Colon (tissue), 2 donors: ENCODE data around the gene TIAM1.

ENCODE experiments used
- FAIRE-seq: peaks from 2 replicates; lab custom pipeline; 2012; peaks lifted over from hg19 to GRCh38; lab: Jason Lieb, UNC
- donor health status: control.
- donor health status: control.

The TIAM1 gene

GRCh38 chr21:31343680-31344480, at the start of gene TIAM1:
TSS of gene TIAM1 (minus strand) at chr21:31344261. CDS start at chr21:31266972, 77,289 bp downstream.
- FAIRE-seq, result no peak

- no peak for FAIRE-seq
These were observed 43.6 kb upstream of the TIAM1 start for GRCh38 chr21:31387560-31388186.

GRCh38 chr21:31386006-31386405, 41.9 kb upstream of the TIAM1 start:
- FAIRE-seq, result no peak

GRCh38 chr21:31383770-31384169, 39.7 kb upstream of the TIAM1 start:
- FAIRE-seq, result no peak

GRCh38 chr21:31382060-31382459, 38.0 kb upstream of the TIAM1 start:
- no peak for FAIRE-seq

GRCh38 chr21:31376301-31376700, 32.2 kb upstream of the TIAM1 start:
- no peak for FAIRE-seq

GRCh38 chr21:31374395-31374794, 30.3 kb upstream of the TIAM1 start:
- no peak for FAIRE-seq

- no peak for FAIRE-seq
These were observed 28.4 kb upstream of the TIAM1 start for GRCh38 chr21:31372471-31372765.

GRCh38 chr21:31371715-31372470, 27.8 kb upstream of the TIAM1 start:
- FAIRE-seq, result no peak

GRCh38 chr21:31370893-31371544, 27.0 kb upstream of the TIAM1 start:
- FAIRE-seq, result no peak

- no peak for FAIRE-seq
These were observed 26.3 kb upstream of the TIAM1 start for GRCh38 chr21:31370281-31370892.

- no peak for FAIRE-seq
These were observed 24.3 kb upstream of the TIAM1 start for GRCh38 chr21:31368361-31368760.

GRCh38 chr21:31367801-31368200, 23.7 kb upstream of the TIAM1 start:
- no peak for FAIRE-seq

GRCh38 chr21:31366825-31367224, 22.8 kb upstream of the TIAM1 start:
- FAIRE-seq, result no peak

GRCh38 chr21:31364253-31364945, 20.3 kb upstream of the TIAM1 start:
- FAIRE-seq, result no peak

- FAIRE-seq, result no peak
These were observed 19.7 kb upstream of the TIAM1 start for GRCh38 chr21:31363720-31364119.

- FAIRE-seq, result no peak
These were observed 16.7 kb upstream of the TIAM1 start for GRCh38 chr21:31360717-31361116.

GRCh38 chr21:31358158-31358557, 14.1 kb upstream of the TIAM1 start:
- FAIRE-seq, result no peak

GRCh38 chr21:31356440-31356839, 12.4 kb upstream of the TIAM1 start:
- no peak for FAIRE-seq

- no peak for FAIRE-seq
These were observed 10.8 kb upstream of the TIAM1 start for GRCh38 chr21:31354604-31355443.

GRCh38 chr21:31354122-31354521, 10.1 kb upstream of the TIAM1 start:
- no peak for FAIRE-seq
